Progenitor cell of endocrine pancreas (in vitro differentiated cells): ENCODE measurements around the gene CEP20. TPM values are rescaled to one million over a fixed set of nuclear protein-coding genes. Genes with fewer than 3 reads are reported as not detected.
"Not testable (repeated sequence)": the region's sequence is repeated elsewhere in the genome, so short reads cannot be mapped to it uniquely, and the experiment has no call there.

Experiments used
- DNase-seq: peaks from one replicate; pipeline ENCODE4 v3.0.0; 2021; ENCODE audit warnings: low spot score; ENCODE audit not compliant: unreplicated experiment
- H3K27ac Mint-ChIP-seq: 2 replicates; pipeline ENCODE4 v1.8.0; 2021; ENCODE audit warnings: mild to moderate bottlenecking, moderate library complexity, mixed read lengths
- H3K27me3 Mint-ChIP-seq: 2 replicates; pipeline ENCODE4 v1.8.0; 2021; ENCODE audit warnings: mixed read lengths
- H3K36me3 Mint-ChIP-seq: 2 replicates; pipeline ENCODE4 v1.8.0; 2022; ENCODE audit warnings: mixed read lengths; ENCODE audit not compliant: insufficient read depth
- H3K4me1 Mint-ChIP-seq: 2 replicates; pipeline ENCODE4 v1.8.0; 2021; ENCODE audit warnings: low read depth, mixed read lengths
- H3K4me3 Mint-ChIP-seq: 2 replicates; pipeline ENCODE4 v1.8.0; 2021; ENCODE audit warnings: low read depth, mild to moderate bottlenecking, moderate library complexity, mixed read lengths
- H3K9me3 Mint-ChIP-seq: 2 replicates; pipeline ENCODE4 v1.8.0; 2021; ENCODE audit warnings: low read depth, mixed read lengths
- CTCF ChIP-seq: fragments of 200-600 bp; sonication (generic); IDR thresholded peaks from one replicate; pipeline ENCODE4 v1.5.0; 2021; ENCODE audit warnings: antibody characterized with exemption, mild to moderate bottlenecking; ENCODE audit not compliant: unreplicated experiment
- long read RNA-seq: library from polyadenylated mRNA; unstranded; transcript quantifications from one replicate; pipeline ENCODE4 v2.0.0, GENCODE V29; 2020
- total RNA-seq: library from RNA; stranded (reverse); gene quantifications from 2 replicates; pipeline ENCODE4 v1.2.1, GENCODE V29; 2021

CEP20 gene
- total RNA-seq = 20.9 and 23.8 TPM in 2 replicates
- long read RNA-seq, transcript FOPNL-201 (5 exons, 2,275 nt) = major isoform, 77 of 95 reads
- long read RNA-seq, transcript FOPNL-208 (4 exons, 565 nt) = minor isoform, 6 of 95 reads
- long read RNA-seq, partial matches to known transcripts = 2 of 95 reads
- long read RNA-seq, other reads (novel, unspliced or antisense) = 4 of 95 reads

GRCh38 chr16:15888072-15888976, at the start of gene CEP20:
Gene CEP20, minus strand, starts transcription at chr16:15888603. Its CDS starts 18 bp downstream, at chr16:15888585.
- H3K9me3 Mint-ChIP-seq = no peaks in the 10 kb centered on the region
- no peaks in the 10 kb centered on the region for H3K27me3 Mint-ChIP-seq
- peak; percentile 96 for DNase-seq
- no peaks in the 10 kb centered on the region for H3K36me3 Mint-ChIP-seq
- H3K4me1 Mint-ChIP-seq = peaks cover 21% of the 10 kb centered on the region
- TF ChIP-seq CTCF = no peak
- H3K27ac Mint-ChIP-seq = peak within 1 kb of the TSS; percentile 98
- H3K4me3 Mint-ChIP-seq = peak within 1 kb of the TSS; percentile 100

GRCh38 chr16:15936809-15937208, 48.4 kb upstream of the CEP20 start:
- not testable (repeated sequence) for H3K36me3 Mint-ChIP-seq, H3K27me3 Mint-ChIP-seq, H3K4me1 Mint-ChIP-seq, H3K27ac Mint-ChIP-seq, H3K4me3 Mint-ChIP-seq, H3K9me3 Mint-ChIP-seq, DNase-seq

GRCh38 chr16:15934991-15935390, 46.6 kb upstream of the CEP20 start:
- no peaks in the 10 kb centered on the region for H3K27me3 Mint-ChIP-seq
- DNase-seq = no peak
- peaks cover 4% of the 10 kb centered on the region for H3K9me3 Mint-ChIP-seq
- no peak for TF ChIP-seq CTCF
- no peak overlapping the region for H3K4me3 Mint-ChIP-seq
- no peaks in the 10 kb centered on the region for H3K4me1 Mint-ChIP-seq
- H3K27ac Mint-ChIP-seq = no peak overlapping the region
- no peaks in the 10 kb centered on the region for H3K36me3 Mint-ChIP-seq

GRCh38 chr16:15933781-15934180, 45.4 kb upstream of the CEP20 start:
- Mint-ChIP-seq H3K4me1 (no peaks in the 10 kb centered on the region), H3K27ac (no peak overlapping the region), H3K27me3 (no peaks in the 10 kb centered on the region), H3K4me3 (no peak overlapping the region), H3K36me3 (no peaks in the 10 kb centered on the region), H3K9me3 (peaks cover 4% of the 10 kb centered on the region)
- TF ChIP-seq CTCF = no peak
- DNase-seq = no peak

- Mint-ChIP-seq H3K9me3 (peaks cover 4% of the 10 kb centered on the region), H3K4me3 (no peak overlapping the region), H3K4me1 (no peaks in the 10 kb centered on the region), H3K27ac (no peak overlapping the region), H3K36me3 (no peaks in the 10 kb centered on the region), H3K27me3 (no peaks in the 10 kb centered on the region)
- no peak for DNase-seq
- no peak for TF ChIP-seq CTCF
Measured at GRCh38 chr16:15932939-15933338, 44.5 kb upstream of the CEP20 start.
